ENCODE measurements around the gene CMIP.

GRCh38 chr16:81526935-81527334 is 82.3 kb downstream of the CMIP start:
- TF ChIP-seq CTCF (IDR thresholded peaks at IDR 0.05) (no peak), POLR2A (IDR thresholded peaks at IDR 0.05) (no peak)
